H1 (cell line): ENCODE results near the gene MAPK4. TPM values are rescaled to one million over a fixed set of nuclear protein-coding genes. Genes with fewer than 3 reads are reported as not detected.

ENCODE experiments used
- CTCF ChIA-PET: fragments of 300-600 bp; sonication (Branson Sonifier 250); formaldehyde crosslinking; loops from one replicate; lab custom pipeline; 2021; ENCODE audit not compliant: partially characterized antibody; lab: Charles Lee
- POLR2A ChIA-PET: fragments of 300-600 bp; sonication (Branson Sonifier 250); formaldehyde crosslinking; loops from one replicate; lab custom pipeline; 2021; ENCODE audit warnings: inconsistent platforms; ENCODE audit not compliant: partially characterized antibody; lab: Charles Lee
- DNase-seq, 2 experiments: peaks; one replicate each; pipeline versions ENCODE4 v3.0.0 to v3.0.0-alpha.2; 2010 to 2022; ENCODE audit warnings: low spot score in 2 of 2, low read depth in 1 of 2, mixed read lengths in 1 of 2
- FAIRE-seq: peaks from 2 replicates; lab custom pipeline; 2011; peaks lifted over from hg19 to GRCh38; lab: Jason Lieb, UNC
- H2AFZ ChIP-seq: 2 replicates; pipeline ENCODE4 v1.8.1; 2012; ENCODE audit warnings: low read length, inconsistent platforms
- H2AK5ac ChIP-seq: 2 replicates; pipeline ENCODE4 v1.6.1; 2013; ENCODE audit warnings: low read depth, low read length
- H2BK120ac ChIP-seq: replicated peaks from 2 replicates; pipeline ENCODE3; 2013; ENCODE audit warnings: low read depth, low read length, inconsistent platforms
- H2BK12ac ChIP-seq: 2 replicates; pipeline ENCODE4 v1.6.1; 2013; ENCODE audit warnings: low read depth, low read length
- H2BK15ac ChIP-seq: 2 replicates; pipeline ENCODE4 v1.6.1; 2013; ENCODE audit warnings: low read length
- H2BK20ac ChIP-seq: 2 replicates; pipeline ENCODE4 v1.6.1; 2013; ENCODE audit warnings: low read length
- H2BK5ac ChIP-seq: 2 replicates; pipeline ENCODE4 v1.6.1; 2013; ENCODE audit warnings: low read depth, low read length
- H3K14ac ChIP-seq: 2 replicates; pipeline ENCODE4 v1.6.1; 2013; ENCODE audit warnings: inconsistent platforms; ENCODE audit not compliant: insufficient read length
- H3K18ac ChIP-seq: 2 replicates; pipeline ENCODE4 v1.6.1; 2013; ENCODE audit warnings: low read length; ENCODE audit errors: extremely low read depth
- H3K23ac ChIP-seq: 2 replicates; pipeline ENCODE4 v1.6.1; 2013; ENCODE audit warnings: inconsistent platforms; ENCODE audit not compliant: insufficient read length
- H3K23me2 ChIP-seq: 2 replicates; pipeline ENCODE4 v1.6.1; 2013; ENCODE audit warnings: low read depth, low read length
- H3K27ac ChIP-seq: 2 replicates; pipeline ENCODE4 v1.6.1; 2011; ENCODE audit warnings: low read depth, low read length, inconsistent platforms
- H3K27me3 ChIP-seq, 4 experiments: replicated peaks in 1 of 4; 1 replicate in 1 of 4; 2 replicates in 3 of 4; pipeline versions ENCODE4 v1.6.1 to v1.8.1; 2011 to 2013; ENCODE audit warnings: low read length in 3 of 4, mild to moderate bottlenecking in 3 of 4, inconsistent platforms in 2 of 4, mixed read lengths in 2 of 4, moderate library complexity in 1 of 4; ENCODE audit not compliant: control insufficient read depth in 3 of 4, insufficient read depth in 3 of 4; ENCODE audit errors: extremely low read depth in 1 of 4
- H3K36me3 ChIP-seq, 4 experiments: 2 replicates each; pipeline versions ENCODE4 v1.6.1 to v1.8.1; 2011 to 2013; ENCODE audit warnings: mild to moderate bottlenecking in 4 of 4, low read length in 3 of 4, moderate library complexity in 2 of 4, control low read depth in 1 of 4, inconsistent platforms in 1 of 4; ENCODE audit not compliant: insufficient read depth in 4 of 4, control insufficient read depth in 2 of 4
- H3K4ac ChIP-seq: replicated peaks from 2 replicates; pipeline ENCODE3; 2013; ENCODE audit warnings: low read length, low read depth, mixed read lengths, inconsistent platforms; ENCODE audit not compliant: insufficient read length
- H3K4me1 ChIP-seq, 4 experiments: replicated peaks in 1 of 4; 1 replicate in 1 of 4; 2 replicates in 3 of 4; pipeline versions ENCODE4 v1.6.1 to v1.8.1; 2011 to 2013; ENCODE audit warnings: low read length in 3 of 4, inconsistent platforms in 2 of 4, mixed read lengths in 1 of 4; ENCODE audit not compliant: insufficient read depth in 4 of 4, control insufficient read depth in 3 of 4
- H3K4me2 ChIP-seq, 2 experiments: 2 replicates each; pipeline versions ENCODE4 v1.6.1 to v1.8.1; 2011 to 2013; ENCODE audit warnings: low read depth in 2 of 2, low read length in 2 of 2, control low read depth in 1 of 2, inconsistent platforms in 1 of 2, mild to moderate bottlenecking in 1 of 2; ENCODE audit not compliant: insufficient read depth in 1 of 2
- H3K4me3 ChIP-seq, 4 experiments: fragments of 200-600, 300-600 bp in 1 of 4; sonication (generic), shearing (Covaris generic), sonication (Bioruptor Twin) in 1 of 4; 2 replicates each; pipeline versions ENCODE4 v1.5.1 to v1.8.1; 2011 to 2016; ENCODE audit warnings: low read length in 4 of 4, low read depth in 3 of 4, control low read depth in 2 of 4, inconsistent platforms in 2 of 4, mild to moderate bottlenecking in 2 of 4, mixed read lengths in 1 of 4, moderate library complexity in 1 of 4; ENCODE audit not compliant: insufficient read depth in 2 of 4; ENCODE audit errors: extremely low read depth in 1 of 4
- H3K56ac ChIP-seq: replicated peaks from 2 replicates; pipeline ENCODE3; 2013; ENCODE audit warnings: low read depth, mild to moderate bottlenecking, mixed read lengths, low read length, inconsistent platforms; ENCODE audit not compliant: insufficient read length
- H3K79me1 ChIP-seq: 2 replicates; pipeline ENCODE4 v1.6.1; 2013; ENCODE audit warnings: low read depth, low read length, control low read depth
- H3K79me2 ChIP-seq, 2 experiments: 2 replicates each; pipeline versions ENCODE4 v1.6.1 to v1.8.1; 2012 to 2013; ENCODE audit warnings: low read length in 2 of 2, mild to moderate bottlenecking in 2 of 2, inconsistent platforms in 1 of 2; ENCODE audit not compliant: insufficient read depth in 2 of 2, control insufficient read depth in 1 of 2
- H3K9ac ChIP-seq, 4 experiments: replicated peaks in 1 of 4; 1 replicate in 1 of 4; 2 replicates in 3 of 4; pipeline versions ENCODE4 v1.6.1 to v1.8.1; 2011 to 2013; ENCODE audit warnings: low read depth in 3 of 4, low read length in 3 of 4, control low read depth in 2 of 4, mild to moderate bottlenecking in 2 of 4, moderate library complexity in 2 of 4, inconsistent platforms in 1 of 4; ENCODE audit errors: extremely low read depth in 1 of 4
- H3K9me3 ChIP-seq, 2 experiments: 2 replicates each; pipeline versions ENCODE4 v1.6.1 to v1.8.1; 2012 to 2013; ENCODE audit warnings: mild to moderate bottlenecking in 2 of 2, moderate library complexity in 2 of 2, control low read depth in 1 of 2, inconsistent platforms in 1 of 2, low read depth in 1 of 2, low read length in 1 of 2, mixed read lengths in 1 of 2; ENCODE audit not compliant: insufficient read depth in 2 of 2
- H4K20me1 ChIP-seq, 2 experiments: replicated peaks in 1 of 2; 2 replicates each; pipeline versions ENCODE3 to v1.8.1; 2011 to 2013; ENCODE audit warnings: inconsistent platforms in 2 of 2, low read length in 2 of 2, mild to moderate bottlenecking in 1 of 2; ENCODE audit not compliant: insufficient read depth in 2 of 2, control insufficient read depth in 1 of 2
- H4K5ac ChIP-seq: 2 replicates; pipeline ENCODE4 v1.6.1; 2013; ENCODE audit warnings: low read length, low read depth, mixed read lengths, inconsistent platforms; ENCODE audit not compliant: insufficient read length
- H4K8ac ChIP-seq: 2 replicates; pipeline ENCODE4 v1.8.0; 2013; ENCODE audit warnings: mild to moderate bottlenecking, moderate library complexity, low read length, inconsistent platforms; ENCODE audit not compliant: insufficient read depth; ENCODE audit errors: extremely low read depth
- H4K91ac ChIP-seq: replicated peaks from 2 replicates; pipeline ENCODE3; 2013; ENCODE audit warnings: low read length, mixed read lengths, inconsistent platforms; ENCODE audit not compliant: insufficient read length
- ASH2L ChIP-seq: fragments of 200-600, 300-600 bp; sonication (generic); IDR thresholded peaks from one replicate; pipeline ENCODE4 v1.7.1; 2017; ENCODE audit warnings: low read length
- BACH1 ChIP-seq: IDR thresholded peaks from 2 replicates; pipeline ENCODE4 v1.6.1; 2012; ENCODE audit warnings: low read length, improper control_type of control experiment
- FOSL1 ChIP-seq: IDR thresholded peaks from 2 replicates; pipeline ENCODE4 v1.6.1; 2011; ENCODE audit warnings: mild to moderate bottlenecking, low read depth, low read length, moderate library complexity; ENCODE audit not compliant: insufficient read depth
- RFX5 ChIP-seq: IDR thresholded peaks from 2 replicates; pipeline ENCODE4 v1.6.1; 2011; ENCODE audit warnings: low read depth, low read length, improper control_type of control experiment, borderline replicate concordance
- SAP30 ChIP-seq: fragments of 300-600 bp; sonication (generic); IDR thresholded peaks from 2 replicates; pipeline ENCODE4 v1.7.1; 2012; ENCODE audit warnings: low read length, moderate library complexity, mild to moderate bottlenecking, inconsistent platforms; ENCODE audit not compliant: insufficient read depth, insufficient replicate concordance
- WGBS, 2 experiments: shearing (Covaris generic) in 1 of 2; methylation state at CpG; one replicate each; pipeline versions ENCODE4 v1.1.6 to v1.1.7; 2013 to 2015; ENCODE audit warnings: low lambda C conversion rate in 2 of 2, mixed read lengths in 2 of 2, inconsistent platforms in 1 of 2, low coverage in 1 of 2, missing lambda C conversion rate in 1 of 2; ENCODE audit not compliant: insufficient replicate concordance in 2 of 2, insufficient coverage in 1 of 2, insufficient read length in 1 of 2; ENCODE audit errors: extremely low coverage in 1 of 2, missing lambda C conversion rate in 1 of 2; 5-methylcytosine and 5-hydroxymethylcytosine counted together
- polyA plus RNA-seq, 7 experiments: library from polyadenylated mRNA; depleted of rRNA in 3 of 7; stranded (reverse) in 5 of 7; unstranded in 2 of 7; fragments of >200 nt in 5 of 7; fragments of 200-250 nt in 2 of 7; gene quantifications; 1 replicate in 5 of 7; 2 replicates in 1 of 7; 4 replicates in 1 of 7; pipeline versions ENCODE4 v1.2.1 to v1.2.3, GENCODE V29; 2011 to 2013; ENCODE audit warnings: missing spikeins in 2 of 7, mixed read lengths in 2 of 7
- total RNA-seq: library from RNA; stranded (reverse); fragmentation: NEBNext Ultra II Directional; extraction: Animal tissue kit (Norgen Biotek cat#: 25700); gene quantifications from 2 replicates; pipeline ENCODE4 v1.2.1, GENCODE V29; 2021

The MAPK4 gene
- total and polyA plus RNA-seq, 2 of the 8 experiments (the other 6 are each of a cell fraction or from before 2014, with no cell fraction given): 3.2 to 3.7 TPM

DNA sequence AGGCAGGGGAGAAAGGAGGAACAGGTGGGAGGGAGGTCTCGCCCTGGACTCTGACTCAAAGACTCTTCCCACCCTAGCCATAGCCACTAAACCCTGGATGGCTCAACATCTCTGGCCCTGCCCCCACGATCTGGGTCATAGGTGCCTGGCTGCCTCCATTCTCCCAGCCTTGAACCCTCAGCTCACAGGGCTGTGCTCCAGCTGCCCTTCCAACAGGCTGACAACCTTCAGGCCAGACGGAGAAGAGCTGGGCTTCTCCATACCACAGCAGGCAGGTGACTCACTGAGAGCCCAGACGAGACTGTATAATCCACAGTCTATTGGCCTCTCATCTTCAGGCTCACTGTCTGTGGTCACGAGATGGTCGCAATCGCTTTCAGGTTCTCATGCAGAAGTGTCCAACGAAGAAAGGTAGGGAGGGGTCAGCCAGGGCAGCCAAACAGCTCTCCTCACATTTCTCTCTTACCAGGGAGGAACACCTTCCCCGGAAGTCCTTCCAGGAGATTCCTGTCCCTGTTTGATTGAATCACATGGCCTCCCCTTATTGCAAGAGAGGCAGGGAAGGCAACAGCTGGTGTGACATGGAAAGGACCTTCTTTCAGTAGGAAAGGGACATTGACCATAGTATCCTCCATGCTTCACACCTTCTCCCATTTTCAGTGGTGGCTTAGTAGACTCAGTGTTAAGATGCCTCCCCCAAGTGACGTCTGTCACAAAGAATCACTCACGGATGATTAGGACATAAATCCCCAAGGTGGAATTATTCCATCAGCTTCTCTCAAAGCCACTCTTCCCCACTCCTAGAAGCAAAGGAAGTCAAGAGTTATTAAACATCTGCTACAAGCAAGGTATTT lies 159.8 kb downstream of the MAPK4 start:
- no peaks in the 10 kb centered on the region for H3K23me2 ChIP-seq
- TF ChIP-seq ASH2L: no peak
- no peak for TF ChIP-seq RFX5
- TF ChIP-seq BACH1: no peak
- TF ChIP-seq FOSL1: no peak
- TF ChIP-seq SAP30: no peak
- no peak for FAIRE-seq
- H2BK12ac ChIP-seq: no peak overlapping the region
- 86% methylated on average over 11 of the region's 11 CpGs; no CpG with 5 or more reads in 1 of the 2 experiments for whole genome bisulfite sequencing, 2 experiments
- H4K91ac ChIP-seq: no peak overlapping the region
- CTCF ChIA-PET: interaction anchor here (0.7 to 3.7 kb wide), 2 partner anchors 9 to 11 kb away, joined by 3 to 20 read pairs; no protein-coding TSS in a partner anchor
- H3K4me1 ChIP-seq: no peaks in the 10 kb centered on the region
- no peak overlapping the region for H2BK5ac ChIP-seq
- no peak overlapping the region for H3K18ac ChIP-seq
- no peak overlapping the region for H3K23ac ChIP-seq
- no peak for DNase-seq
- H4K5ac ChIP-seq: no peak overlapping the region
- H2AK5ac ChIP-seq: no peak overlapping the region
- no peak overlapping the region for H2AFZ ChIP-seq
- H2BK20ac ChIP-seq: no peak overlapping the region
- no peaks in the 10 kb centered on the region for H3K79me1 ChIP-seq
- no peak overlapping the region for H3K4ac ChIP-seq
- H3K4me2 ChIP-seq: no peak overlapping the region
- no peak overlapping the region for H4K8ac ChIP-seq
- no peak overlapping the region for H3K4me3 ChIP-seq
- no peak overlapping the region for H3K9ac ChIP-seq
- H3K27ac ChIP-seq: no peak overlapping the region
- no peaks in the 10 kb centered on the region for H4K20me1 ChIP-seq
- no peak overlapping the region for H2BK120ac ChIP-seq
- no peaks in the 10 kb centered on the region for H3K79me2 ChIP-seq
- no peak overlapping the region for H3K56ac ChIP-seq
- no peaks in the 10 kb centered on the region for H3K27me3 ChIP-seq
- H3K14ac ChIP-seq: no peak overlapping the region
- H3K36me3 ChIP-seq: no peaks in the 10 kb centered on the region
- POLR2A ChIA-PET: no interaction called here
- no peaks in the 10 kb centered on the region for H3K9me3 ChIP-seq
- H2BK15ac ChIP-seq: no peak overlapping the region
